Upper lobe of left lung (tissue), 6 donors: ENCODE measurements around the gene CFL1. TPM values are rescaled to one million over a fixed set of nuclear protein-coding genes. Genes with fewer than 3 reads are reported as not detected.
"Not testable (repeated sequence)": the region's sequence is repeated elsewhere in the genome, so short reads cannot be mapped to it uniquely, and the experiment has no call there.

Experiments
- ATAC-seq, 2 donors: fragments of 200-7000 bp; cut with Tn5 transposase; one replicate each; pipeline ENCODE4 v1.9.1; 2022; ENCODE audit warnings: mild to moderate bottlenecking in 2 of 2, moderate library complexity in 2 of 2; ENCODE audit not compliant: low FRiP score in 2 of 2
- DNase-seq, 2 donors: peaks; one replicate each; pipeline ENCODE4 v3.0.0-alpha.2; 2019 to 2020
- H3K27ac ChIP-seq, 4 donors: fragments of 200-600 bp; sonication (generic); one replicate each; pipeline ENCODE4 v1.5.1; 2016 to 2019
- H3K27me3 ChIP-seq, 4 donors: fragments of 200-600 bp; sonication (generic); one replicate each; pipeline ENCODE4 v1.5.1; 2017 to 2019
- H3K36me3 ChIP-seq, 4 donors: fragments of 200-600 bp; sonication (generic); one replicate each; pipeline ENCODE4 v1.5.1; 2016 to 2019
- H3K4me1 ChIP-seq, 4 donors: fragments of 200-600 bp; sonication (generic); one replicate each; pipeline ENCODE4 v1.5.1; 2018 to 2019
- H3K4me3 ChIP-seq, 4 donors: fragments of 200-600 bp; sonication (generic); one replicate each; pipeline ENCODE4 v1.5.1; 2017 to 2019; ENCODE audit warnings: mild to moderate bottlenecking in 2 of 4, moderate library complexity in 1 of 4
- H3K9me3 ChIP-seq, 4 donors: fragments of 200-600 bp; sonication (generic); one replicate each; pipeline ENCODE4 v1.5.1; 2018 to 2019
- CTCF ChIP-seq, 6 experiments: fragments of 450-650 bp in 4 of 6; fragments of 200-600 bp in 2 of 6; sonication (generic) in 2 of 6; IDR thresholded peaks; one replicate each; pipeline ENCODE4 v1.5.1; 2016 to 2019; ENCODE audit warnings: antibody characterized with exemption in 6 of 6
- EP300 ChIP-seq, 4 donors: sonication (generic); formaldehyde crosslinking; IDR thresholded peaks; one replicate each; pipeline ENCODE4 v1.5.1; 2017; ENCODE audit warnings: antibody characterized with exemption in 4 of 4, control low read depth in 2 of 4
- POLR2A ChIP-seq, 4 donors: fragments of 450-650 bp; IDR thresholded peaks; one replicate each; pipeline ENCODE4 v1.5.1; 2016 to 2017; ENCODE audit warnings: antibody characterized with exemption in 4 of 4, mild to moderate bottlenecking in 2 of 4
- POLR2AphosphoS5 ChIP-seq, 2 donors: sonication (generic); formaldehyde crosslinking; IDR thresholded peaks; one replicate each; pipeline ENCODE4 v1.5.1; 2017; ENCODE audit warnings: antibody characterized with exemption in 2 of 2
- WGBS, 2 donors: methylation state at CpG; one replicate each; pipeline ENCODE4 v1.1.5; 2017 to 2018; 5-methylcytosine and 5-hydroxymethylcytosine counted together
- total RNA-seq, 6 donors: library from RNA; depleted of rRNA in 4 of 6; stranded (reverse); fragments of >200 nt in 4 of 6; gene quantifications; one replicate each; pipeline versions ENCODE4 v1.1.0 to v1.2.1, GENCODE V29; 2016 to 2021
- donor health status: DM: no; HTN: no; CAD: no; lungs with moderate emphysema.
- donor health status: DM: no; HTN: yes; CAD: no; lungs with severe emphysema.

CFL1 gene
- total RNA-seq, 6 donors from 2014 or later, result 358 to 813 (median 768) TPM

GRCh38 chr11:65849771-65850216, 8.2 kb downstream of the CFL1 start:
- Histone ChIP-seq H3K27me3 (no peaks in the 10 kb centered on the region), H3K36me3 (peaks cover 10 to 43% (median 38%) of the 10 kb centered on the region in 4 donors), H3K4me1 (peaks cover under 1 to 14% (median 4%) of the 10 kb centered on the region in 4 donors), H3K9me3 (peaks cover 0 to 7% (median 0%) of the 10 kb centered on the region in 4 donors), H3K27ac (no peak overlapping the region), H3K4me3 (no peak overlapping the region)
- ATAC-seq (peak; percentile 2 to 4), DNase-seq (no peak)
- 62 to 67% methylated on average over 14 to 16 of the region's 16 CpGs for WGBS, 2 donors
- no peak for TF ChIP-seq POLR2AphosphoS5 (IDR thresholded peaks at IDR 0.05)
- no peak for TF ChIP-seq POLR2A (IDR thresholded peaks at IDR 0.05)
- no peak for TF ChIP-seq EP300 (IDR thresholded peaks at IDR 0.05)
- no peak for TF ChIP-seq CTCF (IDR thresholded peaks at IDR 0.05)

- Histone ChIP-seq H3K27ac (no peak overlapping the region), H3K27me3 (no peaks in the 10 kb centered on the region), H3K4me3 (no peak overlapping the region), H3K36me3 (peaks cover 6 to 38% (median 34%) of the 10 kb centered on the region in 4 donors), H3K4me1 (peaks cover 0 to 12% (median 2%) of the 10 kb centered on the region in 4 donors), H3K9me3 (peaks cover 0 to 7% (median 0%) of the 10 kb centered on the region in 4 donors)
- DNase-seq (no peak), ATAC-seq (peak in 1 of 2 donors; percentile 14)
- WGBS, 2 donors, result 62 to 65% methylated on average over 6 to 8 of the region's 8 CpGs
- TF ChIP-seq POLR2AphosphoS5 (IDR thresholded peaks at IDR 0.05), result no peak
- no peak for TF ChIP-seq EP300 (IDR thresholded peaks at IDR 0.05)
- no peak for TF ChIP-seq CTCF (IDR thresholded peaks at IDR 0.05)
Measured at GRCh38 chr11:65849366-65849765, 8.6 kb downstream of the CFL1 start.

DNA sequence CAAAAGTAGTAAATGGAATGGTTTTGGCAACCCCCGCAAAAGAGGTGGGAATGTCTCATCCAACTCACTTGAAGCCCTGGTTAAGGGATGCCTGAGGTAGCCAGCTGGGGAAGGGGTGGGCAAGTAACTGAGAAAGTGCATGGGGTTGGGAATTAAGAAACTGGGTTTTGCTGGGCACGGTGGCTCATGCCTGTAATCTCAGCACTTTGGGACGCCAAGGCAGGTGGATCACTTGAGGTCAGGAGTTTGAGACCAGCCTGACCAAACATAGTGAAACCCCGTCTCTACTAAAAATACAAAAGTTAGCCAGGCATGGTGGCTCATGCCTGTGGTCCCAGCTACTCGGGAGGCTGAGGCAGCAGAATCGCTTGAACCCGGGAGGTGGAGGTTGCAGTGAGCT, 9.3 kb downstream of the CFL1 start:
- not testable (repeated sequence) for H3K4me3 ChIP-seq, H3K27ac ChIP-seq, H3K27me3 ChIP-seq, H3K9me3 ChIP-seq, H3K4me1 ChIP-seq, ATAC-seq, DNase-seq
- WGBS, 2 donors, result 62 to 66% methylated on average over 7 of the region's 7 CpGs
- peaks cover 6 to 32% (median 27%) of the 10 kb centered on the region in 4 donors for H3K36me3 ChIP-seq

DNA sequence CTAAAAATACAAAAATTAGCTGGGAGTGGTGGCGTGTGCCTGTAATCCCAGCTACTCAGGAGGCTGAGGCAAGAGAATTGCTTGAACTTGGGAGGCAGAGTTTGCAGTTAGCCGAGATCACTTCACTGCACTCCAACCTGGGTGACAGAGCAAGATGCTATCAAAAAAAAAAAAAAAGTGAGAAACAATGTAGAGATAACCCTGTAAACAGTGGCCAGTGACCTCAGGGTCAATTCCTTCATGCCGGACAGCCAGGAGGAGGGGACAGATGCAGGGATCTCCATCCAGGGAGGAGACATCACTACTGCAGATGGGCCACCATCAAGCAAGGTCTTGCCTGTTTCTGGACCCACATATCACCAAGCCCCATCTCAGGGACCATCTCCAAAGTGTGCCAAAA, 10.2 kb downstream of the CFL1 start:
- H3K36me3 ChIP-seq, result peaks cover 4 to 22% (median 18%) of the 10 kb centered on the region in 4 donors
- ATAC-seq (no peak), DNase-seq (no peak)
- no peak overlapping the region for H3K27ac ChIP-seq
- no peaks in the 10 kb centered on the region for H3K27me3 ChIP-seq
- H3K4me1 ChIP-seq, result peaks cover 0 to 4% (median 0%) of the 10 kb centered on the region in 4 donors
- H3K9me3 ChIP-seq, result peaks cover 0 to 7% (median 0%) of the 10 kb centered on the region in 4 donors
- no peak overlapping the region for H3K4me3 ChIP-seq
- no peak for TF ChIP-seq POLR2A (IDR thresholded peaks at IDR 0.05)
- no peak for TF ChIP-seq POLR2AphosphoS5 (IDR thresholded peaks at IDR 0.05)
- no peak for TF ChIP-seq CTCF (IDR thresholded peaks at IDR 0.05)
- no peak for TF ChIP-seq EP300 (IDR thresholded peaks at IDR 0.05)
- 71 to 75% methylated on average over 3 of the region's 3 CpGs for WGBS, 2 donors

DNA sequence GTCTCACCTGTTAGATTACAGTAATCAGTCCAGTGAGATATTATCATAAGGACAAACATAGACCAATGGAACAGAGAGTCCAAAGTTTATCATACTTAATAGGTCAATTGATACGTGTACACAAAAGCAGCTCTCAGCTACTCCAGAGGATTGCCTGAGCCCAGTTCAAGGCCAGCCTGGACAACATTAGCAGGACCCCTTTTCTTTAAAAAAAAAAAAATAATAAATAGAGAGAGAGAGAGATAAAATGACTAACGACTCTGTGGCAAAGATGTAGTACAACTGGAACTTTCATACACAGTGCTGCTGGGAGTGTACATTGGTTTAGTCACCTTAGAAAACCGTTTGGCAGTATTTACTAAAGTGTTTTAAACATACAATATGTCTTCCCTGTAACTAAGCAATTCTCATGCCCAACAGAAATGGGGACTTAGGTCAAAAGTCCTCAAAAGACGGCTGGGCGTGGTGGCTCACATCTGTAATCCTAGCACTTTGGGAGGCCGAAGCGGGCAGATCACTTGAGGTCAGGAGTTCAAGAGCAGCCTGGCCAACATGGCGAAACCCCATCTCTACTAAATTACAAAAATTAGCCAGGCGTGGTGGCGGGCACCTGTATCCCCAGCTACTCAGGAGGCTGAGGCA, 13.6 kb downstream of the CFL1 start:
- H3K9me3 ChIP-seq, result no peaks in the 10 kb centered on the region
- H3K4me3 ChIP-seq, result no peak overlapping the region
- no peak overlapping the region for H3K27ac ChIP-seq
- DNase-seq, result no peak
- 76 to 89% methylated on average over 7 to 10 of the region's 10 CpGs for WGBS, 2 donors
- H3K36me3 ChIP-seq, result no peaks in the 10 kb centered on the region
- no peak for ATAC-seq
- H3K4me1 ChIP-seq, result no peaks in the 10 kb centered on the region
- no peaks in the 10 kb centered on the region for H3K27me3 ChIP-seq
- TF ChIP-seq CTCF (IDR thresholded peaks at IDR 0.05), result no peak
- no peak for TF ChIP-seq EP300 (IDR thresholded peaks at IDR 0.05)
- no peak for TF ChIP-seq POLR2AphosphoS5 (IDR thresholded peaks at IDR 0.05)
- TF ChIP-seq POLR2A (IDR thresholded peaks at IDR 0.05), result no peak
